Thoracic aorta (tissue), 2 donors: Measurements from ENCODE around the gene PSMA1. TPM values are rescaled to one million over a fixed set of nuclear protein-coding genes. Genes with fewer than 3 reads are reported as not detected.

Experiments
- ATAC-seq: fragments of 150-250 bp; one replicate; pipeline ENCODE4 v1.8.0; 2017; ENCODE audit warnings: low read depth; ENCODE audit not compliant: insufficient number of reproducible peaks, low FRiP score
- DNase-seq: peaks from one replicate; pipeline ENCODE4 v3.0.0-alpha.2; 2020; ENCODE audit warnings: low spot score
- H3K27ac ChIP-seq, 2 donors: fragments of 200-600 bp; sonication (generic); 1 replicate in 1 of 2; 2 replicates in 1 of 2; pipeline ENCODE4 v1.5.1; 2016; ENCODE audit warnings: mild to moderate bottlenecking in 2 of 2, moderate library complexity in 2 of 2
- H3K27me3 ChIP-seq: fragments of 200-600 bp; sonication (generic); replicated peaks from 2 replicates; pipeline ENCODE4 v1.6.0; 2016; ENCODE audit warnings: mild to moderate bottlenecking; ENCODE audit not compliant: insufficient read depth
- H3K36me3 ChIP-seq: fragments of 200-600 bp; sonication (generic); one replicate; pipeline ENCODE4 v1.5.1; 2016
- H3K4me1 ChIP-seq, 2 donors: fragments of 200-600 bp; sonication (generic); 1 replicate in 1 of 2; 2 replicates in 1 of 2; pipeline versions ENCODE4 v1.5.1 to v1.6.0; 2016; ENCODE audit warnings: low read depth in 2 of 2, mild to moderate bottlenecking in 1 of 2; ENCODE audit not compliant: control insufficient read depth in 1 of 2
- H3K4me3 ChIP-seq: fragments of 200-600 bp; sonication (generic); 2 replicates; pipeline ENCODE4 v1.5.1; 2016; ENCODE audit warnings: mild to moderate bottlenecking
- H3K9me3 ChIP-seq: fragments of 200-600 bp; sonication (generic); 2 replicates; pipeline ENCODE4 v1.5.1; 2016
- CTCF ChIP-seq: fragments of 200-600 bp; sonication (generic); IDR thresholded peaks from one replicate; pipeline ENCODE4 v1.5.1; 2019; ENCODE audit warnings: antibody characterized with exemption
- total RNA-seq, 2 donors: library from RNA; depleted of rRNA; stranded (reverse); fragments of >200 nt; gene quantifications; one replicate each; pipeline versions ENCODE4 v1.1.0 to v1.2.3, GENCODE V29; 2016

The PSMA1 gene
- total RNA-seq, 2 donors from 2014 or later: 89.1 to 97.8 TPM

DNA sequence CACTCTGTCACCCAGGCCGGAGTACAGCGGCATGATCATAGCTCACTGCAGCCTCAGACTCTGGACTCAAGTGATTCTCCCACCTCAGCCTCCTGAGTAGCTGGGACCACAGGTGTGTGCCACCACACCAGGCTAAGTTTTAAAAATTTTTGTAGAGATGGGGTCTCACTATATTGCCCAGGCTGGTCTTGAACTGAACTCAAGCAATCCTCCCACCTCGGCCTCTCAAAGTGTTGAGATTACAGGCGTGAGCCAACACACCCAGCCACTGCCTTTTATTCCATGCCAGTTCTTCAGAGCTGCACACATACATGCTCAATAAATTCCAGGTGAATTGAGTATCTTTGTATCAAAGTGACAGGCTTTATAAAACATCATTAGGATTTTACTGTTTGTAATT is 18.1 kb downstream of the PSMA1 start:
- DNase-seq (no peak), ATAC-seq (no peak)
- H3K27me3 ChIP-seq: no peaks in the 10 kb centered on the region
- no peak overlapping the region for H3K4me3 ChIP-seq
- TF ChIP-seq CTCF: no peak
- H3K27ac ChIP-seq: no peak overlapping the region
- peaks cover 22% of the 10 kb centered on the region for H3K36me3 ChIP-seq
- H3K4me1 ChIP-seq: peaks cover 19 to 24% of the 10 kb centered on the region in 2 donors
- H3K9me3 ChIP-seq: no peaks in the 10 kb centered on the region

DNA sequence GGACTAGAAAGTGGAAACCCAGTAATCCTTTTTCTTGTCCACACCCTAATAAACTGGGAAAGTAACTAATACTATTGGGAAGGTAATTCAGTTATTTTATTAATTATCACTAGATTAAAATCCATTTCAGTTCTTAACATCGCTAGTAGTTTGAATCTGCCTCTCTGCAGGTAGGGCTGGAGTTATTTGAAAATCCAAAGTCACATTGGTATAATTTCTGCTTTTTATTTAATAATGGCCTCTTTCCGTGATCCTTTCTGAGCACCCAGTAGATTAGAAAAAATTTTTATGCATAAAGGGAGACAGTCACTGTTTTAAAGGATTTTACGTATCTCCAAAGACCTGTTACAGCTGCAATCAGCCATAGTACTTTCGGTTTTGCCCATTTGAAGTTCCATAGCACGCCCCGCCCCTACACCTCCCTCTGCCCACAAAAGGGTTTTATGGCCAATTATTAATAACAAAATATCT is 20.0 kb downstream of the PSMA1 start:
- peak overlapping the region; percentile 84 for H3K4me3 ChIP-seq
- no peak for DNase-seq
- H3K9me3 ChIP-seq: no peaks in the 10 kb centered on the region
- H3K4me1 ChIP-seq: peaks cover 19 to 34% of the 10 kb centered on the region in 2 donors
- peak overlapping the region; percentile 61 to 86 for H3K27ac ChIP-seq
- no peak for TF ChIP-seq CTCF
- H3K36me3 ChIP-seq: peaks cover 8% of the 10 kb centered on the region
- no peaks in the 10 kb centered on the region for H3K27me3 ChIP-seq
- peak; percentile 40 for ATAC-seq

DNA sequence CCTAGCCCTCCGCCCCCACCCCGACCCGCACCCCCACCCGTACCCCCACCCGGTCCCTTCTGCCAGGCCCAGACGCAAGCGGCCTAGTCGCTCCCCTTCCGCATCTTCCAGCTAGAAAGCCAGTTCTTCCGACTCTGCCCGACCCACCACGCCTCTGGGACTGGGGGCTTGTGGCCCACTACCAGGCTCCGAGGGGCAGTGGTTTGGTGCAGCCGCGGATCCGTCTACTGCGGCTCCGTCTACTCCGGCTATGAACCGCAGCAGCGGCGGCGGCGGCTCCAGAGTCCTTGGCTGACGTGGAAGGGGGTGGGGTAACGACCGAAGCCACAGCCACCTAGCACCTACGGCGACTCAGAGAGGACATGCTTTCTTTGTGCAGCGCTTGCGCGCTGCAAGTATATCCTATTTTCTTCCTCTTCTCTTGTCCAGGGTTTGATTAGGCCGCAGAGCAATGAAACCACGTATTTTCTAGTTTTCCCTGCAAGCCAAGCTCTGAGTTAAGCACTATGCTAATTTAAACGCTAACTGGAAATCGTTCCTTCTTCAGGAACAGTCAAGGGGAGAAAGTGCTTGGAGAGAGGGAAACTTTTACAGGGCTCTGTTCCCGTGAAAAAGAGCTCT is 20.5 kb downstream of the PSMA1 start, which contains the start of gene COPB1:
COPB1 (minus strand) TSS at position 252 of the 621 bp plus-strand sequence. CDS start 883 bp downstream, outside the sequence.
- H3K36me3 ChIP-seq: peaks cover 12% of the 10 kb centered on the region
- H3K4me3 ChIP-seq: peak within 1 kb of the TSS; percentile 84
- DNase-seq: peak; percentile 84
- H3K27me3 ChIP-seq: no peaks in the 10 kb centered on the region
- H3K27ac ChIP-seq: peak within 1 kb of the TSS; percentile 61 to 86
- no peak for TF ChIP-seq CTCF
- H3K9me3 ChIP-seq: no peaks in the 10 kb centered on the region
- ATAC-seq: peak; percentile 91
- H3K4me1 ChIP-seq: peaks cover 19 to 34% of the 10 kb centered on the region in 2 donors

GRCh38 chr11:14499178-14499559 is 21.0 kb downstream of the PSMA1 start:
- Histone ChIP-seq H3K27me3 (no peaks in the 10 kb centered on the region), H3K9me3 (no peaks in the 10 kb centered on the region), H3K27ac (peak overlapping the region; percentile 42 to 61), H3K4me1 (peaks cover 19 to 34% of the 10 kb centered on the region in 2 donors), H3K4me3 (peak overlapping the region; percentile 84), H3K36me3 (peaks cover 14% of the 10 kb centered on the region)
- no peak for TF ChIP-seq CTCF
- DNase-seq: no peak
- ATAC-seq: peak; percentile 33

- no peaks in the 10 kb centered on the region for H3K4me1 ChIP-seq
- ATAC-seq: no peak
- no peaks in the 10 kb centered on the region for H3K9me3 ChIP-seq
- peaks cover 64% of the 10 kb centered on the region for H3K36me3 ChIP-seq
- no peak for TF ChIP-seq CTCF
- no peaks in the 10 kb centered on the region for H3K27me3 ChIP-seq
- no peak overlapping the region for H3K4me3 ChIP-seq
- DNase-seq: no peak
- H3K27ac ChIP-seq: no peak overlapping the region
Observed at GRCh38 chr11:14480716-14481115, 39.5 kb downstream of the PSMA1 start.
